Measurements from ENCODE around the gene FIGN.

FIGN gene

DNA sequence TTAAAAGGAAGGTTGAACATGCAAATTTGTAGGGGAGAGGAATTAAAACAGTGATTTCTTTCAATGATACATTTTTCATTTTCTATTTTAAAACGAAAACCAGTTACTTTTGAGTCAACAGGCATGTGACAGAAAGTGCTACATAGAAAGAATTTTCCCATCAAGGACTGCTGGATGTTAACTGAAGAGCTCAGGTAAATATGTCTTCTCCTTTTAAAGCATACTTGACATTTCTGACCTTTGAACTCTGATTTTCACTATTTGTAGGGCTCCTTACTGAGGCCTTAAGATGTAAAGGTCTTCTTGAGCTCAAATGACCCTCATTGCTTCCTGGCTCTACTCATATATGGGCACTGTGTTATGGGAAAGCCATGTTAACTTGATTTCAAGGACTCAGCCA is 32.4 kb downstream of the FIGN start:
- no peak for DNase-seq

DNA sequence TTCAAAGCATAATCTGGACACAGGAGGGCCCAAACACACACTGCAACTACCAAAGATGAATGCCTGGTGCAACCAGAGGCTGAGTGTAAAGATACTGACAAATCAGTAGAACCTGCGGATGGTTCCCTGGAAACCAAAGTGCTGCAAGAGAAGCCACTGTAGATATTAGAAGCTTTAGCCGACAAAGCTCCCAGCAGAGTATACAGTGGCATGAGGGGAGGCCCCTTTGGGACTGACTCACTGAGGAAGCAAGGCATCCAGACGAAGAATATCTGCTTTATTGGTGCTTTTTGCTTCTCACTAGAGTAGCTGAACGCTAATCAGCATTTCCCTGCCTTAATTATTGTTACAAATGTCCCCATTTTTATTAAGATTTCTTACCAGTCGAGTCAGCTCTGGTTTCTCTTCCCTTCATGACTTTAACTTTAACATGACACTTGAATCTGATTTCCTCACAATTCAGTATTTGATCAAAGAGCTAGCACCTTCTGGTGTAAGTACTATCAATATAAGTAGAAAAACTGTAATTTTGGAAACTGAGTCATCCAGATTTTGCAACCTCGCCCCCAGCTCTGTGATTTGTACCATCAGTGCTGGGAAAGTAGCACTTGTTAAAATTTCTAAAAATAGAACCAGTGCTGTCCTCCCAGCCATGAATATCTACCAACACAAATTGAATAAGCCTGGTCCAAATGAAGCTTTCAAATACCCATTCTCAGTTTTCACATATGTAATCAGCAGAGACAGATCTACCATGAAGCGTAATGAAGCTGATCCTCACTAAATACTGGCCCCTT is 34.2 kb downstream of the FIGN start:
- DNase-seq = no peak

DNA sequence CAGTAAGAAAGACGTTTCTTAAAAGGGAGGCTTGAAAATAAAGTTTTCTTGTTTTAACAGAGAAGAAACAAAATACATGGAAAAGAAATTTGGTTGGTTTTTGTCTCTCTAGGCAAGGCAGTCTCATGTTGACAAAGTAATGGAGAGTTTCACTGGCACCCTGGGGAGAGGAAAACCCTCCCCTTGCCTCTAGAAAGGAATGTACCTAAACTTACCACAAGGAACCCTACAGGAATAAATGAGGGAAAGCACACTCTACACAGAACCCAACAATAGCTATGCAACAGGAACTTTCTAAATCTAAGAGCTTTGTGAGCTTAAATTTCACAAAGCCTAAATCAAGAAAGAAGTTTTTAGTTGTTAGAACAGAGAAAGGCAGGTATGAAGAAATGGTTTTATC is 37.0 kb downstream of the FIGN start:
- no peak for DNase-seq

DNA sequence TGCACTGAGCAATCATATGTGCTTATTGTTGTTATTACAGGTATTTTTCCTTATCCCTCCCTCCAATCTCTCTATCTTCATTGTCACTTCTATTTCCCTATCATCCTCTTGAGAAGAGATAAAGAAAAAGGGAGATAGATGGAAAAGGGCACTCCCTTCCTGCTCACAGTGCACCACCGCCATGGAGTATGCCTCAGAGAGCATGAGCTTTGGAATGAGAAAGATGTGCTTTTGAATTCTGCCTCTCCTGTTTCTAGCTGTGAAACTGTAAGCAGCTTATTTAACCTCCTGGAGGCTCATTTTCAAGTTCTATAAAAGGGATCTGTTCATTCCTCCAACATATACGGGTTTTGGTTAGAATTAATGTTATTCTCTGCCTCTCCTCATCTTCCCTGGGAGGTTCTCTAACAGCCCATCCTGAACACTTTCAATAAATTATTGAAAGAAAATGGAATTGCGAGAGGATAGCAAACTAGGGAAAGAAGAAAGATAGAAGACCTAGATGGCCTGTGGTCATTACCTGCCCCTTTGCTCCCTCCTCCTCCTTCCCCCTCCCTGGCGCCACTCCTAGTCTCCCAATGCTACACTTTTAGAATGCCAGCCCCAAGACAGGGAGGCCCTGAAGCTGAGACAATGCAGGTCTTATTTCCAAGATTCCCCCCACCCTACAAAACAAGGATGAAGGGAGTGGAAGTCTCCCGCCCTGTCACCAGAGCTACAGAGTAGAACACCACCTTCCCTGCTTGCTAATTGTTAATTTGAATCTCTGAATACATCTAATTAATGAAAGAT is 37.8 kb downstream of the FIGN start:
- DNase-seq = no peak

DNA sequence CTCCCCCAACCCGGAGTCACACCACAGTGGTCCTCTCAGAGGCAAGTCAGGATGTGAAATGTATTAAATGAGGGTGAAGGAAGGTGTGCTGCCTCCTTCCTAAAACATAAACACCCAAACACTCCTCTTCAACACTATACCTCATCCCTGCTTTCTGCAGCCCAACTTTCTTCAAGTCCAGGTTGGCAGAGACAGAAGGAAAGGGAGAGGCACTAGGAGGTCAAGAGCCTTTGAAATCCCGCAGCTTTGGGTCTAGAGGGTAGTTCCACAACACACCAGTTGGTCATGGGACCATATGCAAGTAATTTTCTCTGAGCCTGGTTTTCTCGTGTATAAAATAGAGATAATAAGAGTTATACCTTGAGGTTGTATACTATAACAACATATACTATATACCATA is 38.4 kb downstream of the FIGN start:
- DNase-seq = no peak

DNA sequence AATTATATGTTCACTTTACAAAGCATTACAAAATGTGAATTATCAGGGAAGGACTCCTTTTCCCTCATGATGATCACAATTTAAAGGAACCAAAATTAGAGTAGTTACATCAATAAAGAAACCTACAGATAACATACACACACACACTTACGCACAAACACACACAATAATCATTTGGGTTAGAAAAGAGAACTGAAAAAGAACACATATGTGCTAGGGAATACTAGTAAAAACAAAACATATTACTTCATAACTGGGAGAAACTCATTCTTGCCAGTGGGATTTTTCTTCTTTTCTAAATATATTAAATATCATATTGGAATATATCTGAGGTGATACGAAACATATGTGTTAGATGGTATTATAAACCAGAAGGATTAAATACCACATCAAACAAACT is 42.3 kb downstream of the FIGN start:
- DNase-seq = no peak

DNA sequence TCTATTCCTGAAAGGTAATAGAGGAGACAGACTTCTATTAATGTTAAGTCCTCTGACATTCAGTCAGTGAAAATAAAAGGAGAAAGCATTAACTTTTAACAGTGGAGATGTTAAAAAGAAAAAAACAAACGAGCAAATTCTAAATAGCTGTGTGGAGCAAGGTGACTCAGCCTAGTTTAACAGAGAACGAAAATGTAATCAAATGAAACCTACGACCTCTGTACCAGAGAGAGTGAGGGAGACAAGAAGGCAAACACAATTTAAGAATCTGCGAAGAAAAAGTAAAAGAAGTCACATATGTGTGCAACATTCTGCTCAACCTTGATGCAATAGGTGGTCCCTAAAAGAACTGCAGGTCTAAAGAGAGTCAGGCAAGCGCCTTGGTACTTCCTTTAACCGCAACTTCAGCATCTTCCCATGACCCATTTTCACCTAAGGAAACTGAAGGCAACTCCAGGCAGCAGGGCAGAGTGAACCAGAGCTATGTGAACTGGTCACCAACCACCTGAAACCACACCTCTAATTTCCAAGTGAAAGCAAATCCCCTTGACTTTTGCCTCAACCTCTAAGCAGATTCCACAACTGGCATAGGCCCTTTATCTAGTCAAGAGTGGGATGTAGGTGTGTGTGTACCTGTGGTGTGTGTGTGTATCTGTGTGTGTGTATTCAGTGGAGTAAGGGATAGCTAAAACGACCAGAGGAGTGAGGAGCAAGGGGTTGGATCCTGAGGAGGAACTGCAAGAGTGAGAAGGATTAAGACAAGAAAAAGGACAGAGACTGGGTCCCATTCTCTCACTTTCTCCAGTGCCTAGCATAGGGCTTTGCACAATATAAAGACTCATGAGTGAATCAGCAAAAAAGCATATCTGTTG is 43.0 kb downstream of the FIGN start:
- DNase-seq = no peak

DNA sequence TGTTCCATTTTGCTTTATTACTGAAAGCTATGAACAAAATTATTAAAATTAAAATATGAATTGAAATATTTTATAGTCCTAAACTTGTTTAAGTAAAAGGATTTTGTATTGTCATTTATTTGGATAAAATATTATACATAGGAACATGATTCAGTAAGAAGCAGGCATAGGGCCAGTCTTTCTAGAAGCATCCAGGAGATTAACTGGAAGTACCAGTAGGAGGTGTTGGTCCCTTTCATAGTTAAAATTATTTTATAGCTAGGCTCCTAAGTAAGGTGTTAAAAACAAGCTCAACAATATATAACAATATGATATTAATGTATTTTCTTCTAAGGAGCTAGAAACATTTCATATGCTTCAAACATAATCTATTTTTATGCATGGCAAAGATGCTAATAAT is 43.7 kb downstream of the FIGN start:
- DNase-seq = no peak

DNA sequence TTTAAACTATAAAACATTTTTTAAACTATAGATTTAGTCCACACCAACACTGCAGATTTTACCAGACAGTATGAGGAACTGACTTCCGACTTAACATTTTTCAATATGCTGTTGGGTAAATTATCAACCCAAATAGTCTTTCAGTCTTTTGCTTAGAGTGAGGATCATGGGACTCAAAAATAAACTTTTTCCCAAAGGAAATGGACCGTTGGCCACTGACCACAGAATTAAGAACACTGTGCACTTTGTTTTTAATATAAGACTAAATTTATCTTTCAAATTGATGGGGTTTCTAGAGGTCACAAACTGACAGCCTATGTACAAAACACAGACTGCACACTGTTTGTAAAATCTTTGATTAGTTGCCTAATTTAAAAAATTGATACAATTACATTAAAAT is 44.9 kb downstream of the FIGN start:
- no peak for DNase-seq

DNA sequence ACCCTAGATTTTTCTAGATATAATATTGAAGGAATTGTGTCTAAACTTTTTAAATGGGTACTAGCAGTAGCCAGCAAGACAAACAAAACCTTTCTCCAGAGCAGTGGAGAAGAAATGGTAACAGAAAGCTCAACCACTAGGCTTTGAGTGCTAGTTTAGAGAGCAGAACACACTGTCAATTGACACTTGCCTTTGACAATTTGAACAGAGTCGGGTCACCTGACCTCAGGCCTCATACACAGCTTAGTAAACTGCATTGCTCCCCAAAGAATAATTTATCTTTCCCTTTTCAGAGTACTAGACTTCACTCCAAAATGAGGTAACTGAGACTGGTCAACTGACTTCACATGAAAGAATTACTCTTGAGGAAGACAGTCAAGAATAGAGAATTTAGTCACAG is 48.6 kb downstream of the FIGN start:
- DNase-seq = no peak

DNA sequence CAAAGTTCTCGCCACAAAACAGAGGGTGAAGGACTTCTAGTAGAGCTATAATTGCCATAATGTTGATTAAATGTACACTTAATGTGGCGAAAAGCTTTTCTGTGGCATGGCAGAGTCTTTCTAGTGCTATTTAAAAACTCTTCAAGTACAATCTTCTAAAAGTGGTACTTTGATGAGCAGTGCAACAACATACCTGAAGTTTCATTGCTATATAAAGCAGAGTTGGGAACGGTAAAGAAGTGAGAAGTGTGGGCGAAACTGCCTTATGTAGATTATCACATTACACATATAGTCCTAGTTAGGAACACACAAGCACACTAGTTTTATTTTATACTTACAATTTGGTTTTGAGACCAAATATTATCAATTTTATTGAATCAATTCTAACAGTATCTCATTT is 49.5 kb downstream of the FIGN start:
- DNase-seq = no peak

DNA sequence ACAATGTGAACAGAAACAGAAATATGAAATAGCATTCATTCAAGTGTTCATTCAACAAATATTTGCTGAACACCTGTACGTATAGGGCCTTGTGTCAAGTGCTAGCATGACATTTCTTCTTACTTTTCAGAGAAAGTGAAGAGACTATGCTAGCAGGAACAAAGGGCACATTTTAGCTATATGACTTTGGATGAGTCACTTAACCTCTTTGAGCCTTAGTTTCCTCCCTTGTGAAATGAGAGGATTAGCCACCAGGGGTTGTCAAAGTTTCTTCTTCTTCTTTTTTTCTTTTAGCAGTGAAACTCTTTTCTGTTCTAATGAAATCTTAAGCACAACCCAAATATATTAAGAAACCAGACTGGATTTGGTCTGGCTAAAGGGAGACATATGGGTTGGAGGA is 53.1 kb downstream of the FIGN start:
- DNase-seq = no peak

DNA sequence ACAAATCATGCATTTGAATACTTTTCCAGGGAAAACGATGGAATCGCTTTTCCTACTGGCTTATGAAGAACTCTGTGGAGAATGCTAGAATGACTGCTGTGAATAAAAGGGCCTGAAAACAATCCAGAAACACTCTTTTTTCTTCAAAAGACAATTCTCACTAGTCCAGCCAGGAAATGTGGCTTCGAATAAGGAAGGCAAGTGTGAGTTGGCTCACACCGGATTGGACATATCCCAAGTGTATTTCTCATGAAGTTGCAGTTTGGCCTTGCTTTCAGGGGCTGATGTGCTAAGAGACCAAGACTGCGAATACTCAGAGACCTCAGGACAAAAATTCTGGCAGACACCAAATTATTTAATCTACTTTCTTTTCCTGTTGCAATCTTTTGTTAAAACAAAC is 54.1 kb downstream of the FIGN start:
- peak; percentile 53 for DNase-seq

DNA sequence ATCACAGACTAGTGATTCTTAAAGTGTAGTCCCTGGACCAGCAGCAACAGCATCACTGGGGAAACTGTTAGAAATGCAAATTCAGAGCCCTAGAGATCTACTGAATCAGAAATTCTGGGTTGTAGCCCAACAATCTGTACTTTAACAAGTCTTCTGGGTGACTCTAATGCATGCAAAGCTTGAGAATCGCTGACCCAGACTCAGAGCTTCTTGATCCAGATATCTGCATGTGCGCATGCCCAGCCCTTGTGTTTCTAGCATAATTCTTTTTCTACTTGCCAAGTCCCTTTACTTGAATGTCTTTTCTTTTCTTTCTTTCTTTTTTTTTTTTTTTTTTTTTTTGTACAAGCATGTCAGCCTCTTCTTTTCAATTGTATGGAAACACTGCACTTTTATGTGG is 60.4 kb downstream of the FIGN start:
- DNase-seq = peak; percentile 14

DNA sequence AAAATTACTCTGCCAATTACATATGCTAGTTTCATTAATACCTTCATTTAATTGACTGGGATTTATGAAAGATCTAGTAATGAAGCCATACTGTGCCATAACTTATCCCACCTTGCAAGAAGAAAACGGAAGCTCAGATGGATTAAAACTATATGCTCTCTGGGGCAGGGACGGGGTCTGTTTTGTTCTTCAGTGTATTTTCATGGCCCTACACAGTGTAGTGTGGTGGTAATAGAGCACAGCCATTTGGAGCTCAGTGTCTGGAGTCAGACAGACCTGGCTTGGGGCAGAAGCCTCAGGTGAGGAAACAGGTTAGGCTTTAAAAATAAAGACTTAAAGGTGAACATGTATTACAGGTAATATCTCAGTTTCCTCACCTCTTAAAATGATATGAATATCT is 62.3 kb downstream of the FIGN start:
- no peak for DNase-seq

DNA sequence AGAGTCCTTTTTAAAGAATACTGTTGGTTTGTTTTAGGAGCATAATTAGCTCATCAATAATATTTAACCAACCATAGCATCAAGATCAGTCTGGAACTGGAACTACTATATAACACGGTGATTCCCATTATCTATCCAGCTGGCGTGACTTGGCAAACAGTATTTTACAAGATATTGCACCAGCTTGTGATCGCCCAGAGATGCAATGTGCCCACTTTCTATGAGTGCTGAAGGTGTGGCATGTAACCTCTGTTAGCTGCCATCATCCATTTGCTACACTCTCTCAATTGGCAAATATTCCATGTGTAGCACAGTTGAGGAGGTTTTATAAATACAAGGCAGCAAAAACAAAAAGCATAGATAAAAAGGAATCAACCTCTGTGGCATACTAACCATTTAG is 64.9 kb downstream of the FIGN start:
- DNase-seq = no peak

DNA sequence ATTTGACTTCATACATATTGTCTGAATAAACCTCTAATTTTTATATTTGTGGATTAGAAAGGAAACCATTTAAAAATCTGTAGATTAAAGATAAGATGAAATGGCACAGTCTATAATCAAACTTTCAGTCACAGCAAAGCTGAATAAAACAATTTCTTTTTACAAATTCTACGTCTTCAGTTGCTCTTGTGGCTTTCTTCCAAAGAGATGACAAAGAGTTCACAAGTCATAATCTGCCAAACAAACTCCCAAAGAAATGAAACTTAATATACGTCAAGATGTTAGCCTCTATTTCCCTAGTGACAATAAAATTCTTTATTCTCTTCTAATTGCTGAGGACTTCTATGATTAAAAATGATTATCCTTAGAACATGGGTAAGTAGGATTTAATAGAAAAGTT is 66.3 kb downstream of the FIGN start:
- no peak for DNase-seq

DNA sequence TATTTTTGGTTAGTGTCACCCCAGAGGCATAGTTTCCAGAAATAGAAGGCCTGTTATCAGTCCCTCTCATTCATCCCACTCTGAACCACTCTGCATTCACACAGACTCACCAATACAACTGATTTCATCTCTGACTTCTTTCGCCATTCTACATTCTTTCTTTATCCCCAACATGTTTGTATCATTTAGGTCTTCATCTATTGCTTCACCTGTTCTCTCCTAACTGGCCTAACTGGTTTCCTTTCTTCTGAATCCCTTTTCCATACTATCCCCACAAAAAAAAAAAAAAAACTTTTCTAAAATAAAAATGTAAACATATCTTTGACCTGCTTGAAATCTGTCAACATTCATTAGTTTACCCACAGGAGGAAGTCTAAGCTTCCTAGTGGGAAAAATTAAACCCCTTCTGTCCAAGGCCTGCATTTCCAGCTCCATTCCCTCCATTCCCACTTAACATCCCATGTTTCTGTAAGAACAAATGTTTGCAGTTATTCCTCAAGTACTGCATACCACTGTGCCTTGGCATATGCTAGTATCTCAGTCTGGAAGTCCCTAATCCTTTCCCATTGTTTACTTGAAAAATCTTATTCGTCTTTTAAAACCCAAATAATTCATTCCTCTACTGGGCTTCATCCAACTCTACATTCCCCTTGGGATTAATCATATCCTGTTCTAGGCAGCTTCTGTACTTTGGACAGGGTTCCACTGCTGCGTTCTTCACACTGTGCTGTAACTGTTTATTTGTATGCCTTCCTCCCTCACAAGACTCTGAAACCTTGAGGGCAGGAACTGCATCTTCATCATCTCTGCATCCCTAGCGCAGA is 68.5 kb downstream of the FIGN start:
- no peak for DNase-seq

DNA sequence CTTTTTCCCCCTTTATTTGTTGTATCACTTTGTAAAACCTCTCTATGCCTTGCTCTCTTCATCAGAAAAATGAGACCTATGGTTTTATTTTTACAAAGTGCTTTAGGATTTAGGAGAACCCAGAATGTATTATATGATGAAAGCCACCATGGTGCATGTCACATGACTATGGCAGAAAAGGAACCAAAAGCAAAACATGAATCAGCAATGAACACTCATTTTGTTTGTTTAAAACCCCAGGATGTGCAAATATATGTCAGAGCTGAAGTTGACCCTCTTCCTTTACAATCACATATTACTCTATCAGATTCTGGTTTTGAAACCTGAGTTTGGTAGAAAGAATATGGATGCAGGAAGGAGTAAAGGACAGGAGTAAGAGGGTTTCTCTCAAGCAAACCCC is 70.0 kb downstream of the FIGN start:
- no peak for DNase-seq

DNA sequence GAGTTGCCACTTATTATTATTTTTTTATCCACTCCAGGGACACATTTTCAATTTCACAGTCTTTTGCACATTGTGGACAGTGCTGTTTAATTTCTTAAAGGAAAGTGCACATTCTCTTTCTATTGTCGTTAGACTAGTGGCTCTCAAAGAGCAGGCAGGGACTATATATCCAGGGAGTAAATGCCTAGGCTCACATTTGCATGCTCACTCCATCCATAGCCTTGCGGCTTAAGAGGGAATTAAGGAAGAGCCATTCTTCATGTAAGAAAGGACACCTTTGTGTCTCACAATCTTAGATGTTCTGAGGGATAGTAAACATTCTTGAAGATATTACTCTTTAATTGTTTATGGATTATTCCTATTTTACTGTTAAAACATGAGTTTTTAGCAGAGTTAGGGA is 70.8 kb downstream of the FIGN start:
- no peak for DNase-seq

DNA sequence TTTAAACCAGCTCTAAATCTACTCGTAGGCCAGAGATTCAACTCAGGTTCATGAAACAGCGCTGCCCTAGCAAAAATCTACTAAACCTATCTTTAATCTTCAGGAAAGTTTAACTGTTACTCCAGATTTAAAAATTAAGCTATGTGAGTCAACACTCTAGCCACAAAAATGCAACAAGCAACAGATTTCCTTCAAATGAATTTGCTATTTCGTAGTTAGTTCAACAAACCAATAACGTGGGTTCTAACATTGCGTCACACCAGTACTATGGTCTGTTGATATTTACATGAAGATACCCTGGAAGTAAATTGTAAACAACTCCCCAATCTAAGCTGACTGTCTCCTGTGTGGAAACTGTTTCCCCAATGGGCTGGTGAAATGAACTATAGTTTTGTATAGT is 71.2 kb downstream of the FIGN start:
- DNase-seq = no peak

DNA sequence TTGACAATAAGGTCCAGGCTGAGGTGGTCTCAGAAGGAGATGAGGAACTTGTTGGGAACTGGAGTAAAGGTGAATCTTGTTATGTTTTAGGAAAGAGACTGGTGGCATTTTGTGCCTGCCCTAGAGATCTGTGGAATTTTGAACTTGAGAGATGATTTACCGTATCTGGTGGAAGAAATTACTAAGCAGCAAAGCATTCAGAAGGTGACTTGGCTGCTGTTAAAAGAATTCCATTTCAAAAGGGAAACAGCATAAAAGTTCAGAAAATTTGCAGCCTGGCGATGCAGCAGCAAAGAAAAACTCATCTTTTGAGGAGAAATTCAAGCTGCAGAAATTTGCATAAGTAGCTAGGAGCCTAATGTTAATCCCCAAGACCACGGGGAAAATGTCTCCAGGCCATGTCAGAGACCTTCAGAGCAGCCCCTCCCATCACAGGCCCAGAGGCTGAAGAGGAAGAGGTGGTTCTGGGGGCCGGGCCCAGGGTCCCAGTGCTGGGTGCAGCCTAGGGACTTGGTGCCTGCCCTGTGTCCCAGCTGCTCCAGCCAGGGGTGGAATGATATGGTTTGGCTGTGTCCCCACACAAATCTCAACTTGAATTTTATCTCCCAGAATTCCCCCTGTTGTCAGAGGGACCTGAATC is 73.5 kb downstream of the FIGN start:
- no peak for DNase-seq

Data from midbrain (tissue), 1 donor.